Left lobe of liver (tissue), 2 donors: ENCODE results near the gene HOXA2. TPM values are rescaled to one million over a fixed set of nuclear protein-coding genes. Genes with fewer than 3 reads are reported as not detected.

Experiments used
- ATAC-seq: fragments of 200-7000 bp; cut with Tn5 transposase; one replicate; pipeline ENCODE4 v1.9.1; 2020; ENCODE audit warnings: mild to moderate bottlenecking, moderate library complexity
- DNase-seq: peaks from one replicate; pipeline ENCODE4 v3.0.0-alpha.2; 2020; ENCODE audit warnings: low spot score
- total RNA-seq: library from RNA; stranded (reverse); gene quantifications from one replicate; pipeline ENCODE4 v1.2.1, GENCODE V29; 2021
- donor health status: DM: no; HTN: no; CAD: no; lungs with moderate emphysema.
- donor health status: DM: no; HTN: yes; CAD: no.

HOXA2 gene
- total RNA-seq, 1 donor from 2014 or later: 0.15 TPM

- ATAC-seq (no peak), DNase-seq (no peak)
Observed at GRCh38 chr7:27126596-27127327, 24.3 kb upstream of the HOXA2 start.

GRCh38 chr7:27125986-27126394 is 23.5 kb upstream of the HOXA2 start:
- ATAC-seq: no peak
- DNase-seq: no peak

GRCh38 chr7:27124902-27125689 is 22.6 kb upstream of the HOXA2 start:
- DNase-seq (peak; percentile 15), ATAC-seq (no peak)

- DNase-seq: peak; percentile 42
- ATAC-seq: no peak
Observed at GRCh38 chr7:27124096-27124901, 21.8 kb upstream of the HOXA2 start.

GRCh38 chr7:27123477-27124053 is 21.1 kb upstream of the HOXA2 start:
- peak; percentile 40 for DNase-seq
- no peak for ATAC-seq

- peak; percentile 44 for DNase-seq
- ATAC-seq: no peak
Observed at GRCh38 chr7:27123007-27123476, 20.6 kb upstream of the HOXA2 start.

GRCh38 chr7:27122077-27122910 is 19.8 kb upstream of the HOXA2 start:
- ATAC-seq (peak; percentile 76), DNase-seq (peak; percentile 76)

GRCh38 chr7:27121684-27122076 is 19.2 kb upstream of the HOXA2 start:
- ATAC-seq: no peak
- DNase-seq: no peak

GRCh38 chr7:27119412-27119911 is 17.0 kb upstream of the HOXA2 start:
- DNase-seq (peak; percentile 16), ATAC-seq (no peak)

- DNase-seq (peak; percentile 22), ATAC-seq (no peak)
Observed at GRCh38 chr7:27118580-27118979, 16.1 kb upstream of the HOXA2 start.

- no peak for ATAC-seq
- peak; percentile 38 for DNase-seq
Observed at GRCh38 chr7:27117887-27118491, 15.5 kb upstream of the HOXA2 start.

GRCh38 chr7:27116962-27117886 is 14.7 kb upstream of the HOXA2 start:
- no peak for ATAC-seq

GRCh38 chr7:27116031-27116961 is 13.8 kb upstream of the HOXA2 start:
- ATAC-seq (no peak), DNase-seq (peak; percentile 18)

More at GRCh38 chr7:27116962-27117886, 14.7 kb upstream of the HOXA2 start:
- DNase-seq: peak; percentile 30

- DNase-seq (no peak), ATAC-seq (no peak)
Observed at GRCh38 chr7:27115221-27116026, 12.9 kb upstream of the HOXA2 start.

- DNase-seq: no peak
- no peak for ATAC-seq
Observed at GRCh38 chr7:27114881-27115220, 12.4 kb upstream of the HOXA2 start.

GRCh38 chr7:27113991-27114769 is 11.7 kb upstream of the HOXA2 start:
- ATAC-seq (peak; percentile 50), DNase-seq (no peak)
